Memory B cell (primary cell): ENCODE results near the gene TNNI3.
"Not testable (repeated sequence)": the region's sequence is repeated elsewhere in the genome, so short reads cannot be mapped to it uniquely, and the experiment has no call there.

Experiments
- ATAC-seq: fragments of 150-1000 bp; cut with Tn5 transposase; 2 replicates; pipeline ENCODE4 v1.10.0; 2021; ENCODE audit warnings: low read depth, mild to moderate bottlenecking, moderate library complexity
- DNase-seq, 2 donors: peaks; one replicate each; pipeline ENCODE4 v3.0.0; 2022; ENCODE audit warnings: low spot score in 2 of 2
- H3K27ac Mint-ChIP-seq: one replicate; pipeline ENCODE4 v1.8.0; 2022; ENCODE audit warnings: mild to moderate bottlenecking, moderate library complexity, mixed read lengths
- H3K27me3 Mint-ChIP-seq: one replicate; pipeline ENCODE4 v1.8.0; 2022; ENCODE audit warnings: mixed read lengths
- H3K36me3 Mint-ChIP-seq: one replicate; pipeline ENCODE4 v1.8.0; 2022; ENCODE audit warnings: mild to moderate bottlenecking, mixed read lengths
- H3K4me1 Mint-ChIP-seq: one replicate; pipeline ENCODE4 v1.8.0; 2022; ENCODE audit warnings: mixed read lengths
- H3K4me3 Mint-ChIP-seq: one replicate; pipeline ENCODE4 v1.8.0; 2022; ENCODE audit warnings: mild to moderate bottlenecking, moderate library complexity, mixed read lengths
- H3K9me3 Mint-ChIP-seq: one replicate; pipeline ENCODE4 v1.8.0; 2022; ENCODE audit warnings: mixed read lengths

TNNI3 gene

GRCh38 chr19:55116859-55117662 is 40.5 kb downstream of the TNNI3 start, which contains the start of gene PPP1R12C:
PPP1R12C (minus strand) TSS chr19:55117637; CDS start chr19:55117543, 94 bp downstream.
- Mint-ChIP-seq H3K4me1 (peaks cover 36% of the 10 kb centered on the region), H3K9me3 (peaks cover 1% of the 10 kb centered on the region), H3K27me3 (no peaks in the 10 kb centered on the region), H3K36me3 (no peaks in the 10 kb centered on the region), H3K4me3 (peak within 1 kb of the TSS; percentile 98), H3K27ac (peak within 1 kb of the TSS; percentile 90)
- DNase-seq: no peak
- peak; percentile 30 for ATAC-seq

DNA sequence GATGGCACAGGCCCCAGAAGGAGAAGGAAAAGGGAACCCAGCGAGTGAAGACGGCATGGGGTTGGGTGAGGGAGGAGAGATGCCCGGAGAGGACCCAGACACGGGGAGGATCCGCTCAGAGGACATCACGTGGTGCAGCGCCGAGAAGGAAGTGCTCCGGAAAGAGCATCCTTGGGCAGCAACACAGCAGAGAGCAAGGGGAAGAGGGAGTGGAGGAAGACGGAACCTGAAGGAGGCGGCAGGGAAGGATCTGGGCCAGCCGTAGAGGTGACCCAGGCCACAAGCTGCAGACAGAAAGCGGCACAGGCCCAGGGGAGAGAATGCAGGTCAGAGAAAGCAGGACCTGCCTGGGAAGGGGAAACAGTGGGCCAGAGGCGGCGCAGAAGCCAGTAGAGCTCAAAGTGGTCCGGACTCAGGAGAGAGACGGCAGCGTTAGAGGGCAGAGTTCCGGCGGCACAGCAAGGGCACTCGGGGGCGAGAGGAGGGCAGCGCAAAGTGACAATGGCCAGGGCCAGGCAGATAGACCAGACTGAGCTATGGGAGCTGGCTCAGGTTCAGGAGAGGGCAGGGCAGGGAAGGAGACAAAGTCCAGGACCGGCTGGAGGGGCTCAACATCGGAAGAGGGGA is 41.2 kb downstream of the TNNI3 start:
- peak overlapping the region; percentile 90 for H3K4me3 Mint-ChIP-seq
- no peaks in the 10 kb centered on the region for H3K27me3 Mint-ChIP-seq
- ATAC-seq (no peak), DNase-seq (no peak)
- peak overlapping the region; percentile 90 for H3K27ac Mint-ChIP-seq
- no peaks in the 10 kb centered on the region for H3K36me3 Mint-ChIP-seq
- H3K4me1 Mint-ChIP-seq: peaks cover 36% of the 10 kb centered on the region
- H3K9me3 Mint-ChIP-seq: peaks cover 1% of the 10 kb centered on the region

DNA sequence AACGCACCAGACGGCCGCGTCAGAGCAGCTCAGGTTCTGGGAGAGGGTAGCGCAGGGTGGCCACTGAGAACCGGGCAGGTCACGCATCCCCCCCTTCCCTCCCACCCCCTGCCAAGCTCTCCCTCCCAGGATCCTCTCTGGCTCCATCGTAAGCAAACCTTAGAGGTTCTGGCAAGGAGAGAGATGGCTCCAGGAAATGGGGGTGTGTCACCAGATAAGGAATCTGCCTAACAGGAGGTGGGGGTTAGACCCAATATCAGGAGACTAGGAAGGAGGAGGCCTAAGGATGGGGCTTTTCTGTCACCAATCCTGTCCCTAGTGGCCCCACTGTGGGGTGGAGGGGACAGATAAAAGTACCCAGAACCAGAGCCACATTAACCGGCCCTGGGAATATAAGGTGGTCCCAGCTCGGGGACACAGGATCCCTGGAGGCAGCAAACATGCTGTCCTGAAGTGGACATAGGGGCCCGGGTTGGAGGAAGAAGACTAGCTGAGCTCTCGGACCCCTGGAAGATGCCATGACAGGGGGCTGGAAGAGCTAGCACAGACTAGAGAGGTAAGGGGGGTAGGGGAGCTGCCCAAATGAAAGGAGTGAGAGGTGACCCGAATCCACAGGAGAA is 42.0 kb downstream of the TNNI3 start:
- no peaks in the 10 kb centered on the region for H3K27me3 Mint-ChIP-seq
- H3K27ac Mint-ChIP-seq: peak overlapping the region; percentile 90
- peak overlapping the region; percentile 90 for H3K4me3 Mint-ChIP-seq
- ATAC-seq: no peak
- no peak for DNase-seq
- H3K4me1 Mint-ChIP-seq: peaks cover 33% of the 10 kb centered on the region
- H3K36me3 Mint-ChIP-seq: peaks cover 3% of the 10 kb centered on the region
- peaks cover 1% of the 10 kb centered on the region for H3K9me3 Mint-ChIP-seq

DNA sequence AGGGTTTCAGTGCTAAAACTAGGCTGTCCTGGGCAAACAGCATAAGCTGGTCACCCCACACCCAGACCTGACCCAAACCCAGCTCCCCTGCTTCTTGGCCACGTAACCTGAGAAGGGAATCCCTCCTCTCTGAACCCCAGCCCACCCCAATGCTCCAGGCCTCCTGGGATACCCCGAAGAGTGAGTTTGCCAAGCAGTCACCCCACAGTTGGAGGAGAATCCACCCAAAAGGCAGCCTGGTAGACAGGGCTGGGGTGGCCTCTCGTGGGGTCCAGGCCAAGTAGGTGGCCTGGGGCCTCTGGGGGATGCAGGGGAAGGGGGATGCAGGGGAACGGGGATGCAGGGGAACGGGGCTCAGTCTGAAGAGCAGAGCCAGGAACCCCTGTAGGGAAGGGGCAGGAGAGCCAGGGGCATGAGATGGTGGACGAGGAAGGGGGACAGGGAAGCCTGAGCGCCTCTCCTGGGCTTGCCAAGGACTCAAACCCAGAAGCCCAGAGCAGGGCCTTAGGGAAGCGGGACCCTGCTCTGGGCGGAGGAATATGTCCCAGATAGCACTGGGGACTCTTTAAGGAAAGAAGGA is 42.9 kb downstream of the TNNI3 start:
- ATAC-seq: no peak

GRCh38 chr19:55113570-55114039 is 43.9 kb downstream of the TNNI3 start:
- H3K4me3 Mint-ChIP-seq: no peak overlapping the region
- no peak for DNase-seq
- H3K36me3 Mint-ChIP-seq: peaks cover 11% of the 10 kb centered on the region
- peaks cover 33% of the 10 kb centered on the region for H3K4me1 Mint-ChIP-seq
- no peaks in the 10 kb centered on the region for H3K9me3 Mint-ChIP-seq
- peak overlapping the region; percentile 71 for H3K27ac Mint-ChIP-seq
- H3K27me3 Mint-ChIP-seq: no peaks in the 10 kb centered on the region
- no peak for ATAC-seq

More for the DNA sequence above, 42.9 kb downstream of the TNNI3 start:
- no peaks in the 10 kb centered on the region for H3K27me3 Mint-ChIP-seq
- no peak overlapping the region for H3K27ac Mint-ChIP-seq
- H3K36me3 Mint-ChIP-seq: peaks cover 6% of the 10 kb centered on the region
- DNase-seq: no peak
- peaks cover 1% of the 10 kb centered on the region for H3K9me3 Mint-ChIP-seq
- peak overlapping the region; percentile 90 for H3K4me3 Mint-ChIP-seq
- peaks cover 33% of the 10 kb centered on the region for H3K4me1 Mint-ChIP-seq

GRCh38 chr19:55112777-55113569 is 44.6 kb downstream of the TNNI3 start:
- H3K4me3 Mint-ChIP-seq: no peak overlapping the region
- H3K27me3 Mint-ChIP-seq: no peaks in the 10 kb centered on the region
- H3K9me3 Mint-ChIP-seq: no peaks in the 10 kb centered on the region
- DNase-seq (no peak), ATAC-seq (no peak)
- peaks cover 13% of the 10 kb centered on the region for H3K36me3 Mint-ChIP-seq
- H3K27ac Mint-ChIP-seq: peak overlapping the region; percentile 71
- H3K4me1 Mint-ChIP-seq: peaks cover 33% of the 10 kb centered on the region

DNA sequence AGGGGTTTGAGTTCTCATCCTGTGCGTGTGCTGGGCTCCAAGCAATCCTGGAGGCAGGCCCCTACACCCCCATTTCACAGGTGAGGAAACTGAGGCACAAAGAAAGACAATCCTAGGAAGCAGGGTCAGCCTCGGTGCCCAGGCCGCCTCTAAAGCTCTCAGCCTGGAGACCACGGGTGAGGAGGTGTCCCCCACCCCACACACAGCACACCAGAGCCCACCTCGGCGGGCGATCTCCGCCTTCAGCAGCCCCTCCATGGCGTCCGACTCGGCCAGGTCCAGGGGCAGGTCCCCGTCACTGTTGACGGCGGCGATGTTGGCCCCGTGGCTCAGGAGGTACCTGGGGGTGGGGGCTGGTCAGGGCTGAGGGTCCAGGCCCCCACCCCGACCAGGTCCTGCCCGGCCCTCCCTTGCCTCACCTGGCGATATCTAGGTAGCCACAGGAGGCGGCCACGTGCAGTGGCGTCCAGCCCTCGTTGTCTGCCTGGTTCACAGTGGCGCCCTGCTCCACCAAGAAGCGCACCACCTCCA is 45.2 kb downstream of the TNNI3 start:
- Mint-ChIP-seq H3K27me3 (no peaks in the 10 kb centered on the region), H3K27ac (no peak overlapping the region), H3K4me3 (no peak overlapping the region), H3K4me1 (peaks cover 29% of the 10 kb centered on the region), H3K9me3 (no peaks in the 10 kb centered on the region), H3K36me3 (peaks cover 13% of the 10 kb centered on the region)
- no peak for ATAC-seq
- no peak for DNase-seq

DNA sequence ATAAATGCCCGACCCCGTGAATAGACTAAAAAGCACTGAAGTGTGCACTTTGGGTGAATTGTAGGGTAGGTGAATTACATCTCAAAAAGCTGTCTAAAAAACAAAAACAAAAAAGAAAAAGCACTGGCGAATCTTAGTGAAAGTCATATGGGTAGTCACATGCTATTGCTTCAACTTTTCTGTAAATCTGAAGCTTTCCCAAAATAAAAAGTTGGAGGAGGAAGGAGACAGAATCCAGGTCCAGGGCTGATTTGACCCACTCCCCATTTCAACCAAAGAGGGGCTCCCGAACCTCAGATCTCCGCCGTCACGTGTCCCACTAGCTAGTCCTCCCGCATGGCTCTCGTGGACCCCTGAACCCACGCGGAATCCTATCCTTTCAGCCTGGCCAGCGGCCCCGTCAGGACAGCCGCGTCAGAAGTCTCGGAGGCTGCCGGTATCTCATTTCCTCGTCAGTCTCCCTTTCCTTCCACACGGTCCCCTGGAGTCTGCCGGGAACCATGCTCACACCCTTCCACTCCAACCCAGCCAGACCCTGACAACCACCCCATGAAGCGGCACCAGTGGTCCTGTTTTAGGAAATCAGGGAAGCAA is 46.2 kb downstream of the TNNI3 start:
- Mint-ChIP-seq H3K27ac (no peak overlapping the region), H3K36me3 (peaks cover 19% of the 10 kb centered on the region), H3K4me1 (peaks cover 22% of the 10 kb centered on the region), H3K4me3 (no peak overlapping the region), H3K27me3 (no peaks in the 10 kb centered on the region), H3K9me3 (no peaks in the 10 kb centered on the region)
- DNase-seq: no peak
- ATAC-seq: no peak

DNA sequence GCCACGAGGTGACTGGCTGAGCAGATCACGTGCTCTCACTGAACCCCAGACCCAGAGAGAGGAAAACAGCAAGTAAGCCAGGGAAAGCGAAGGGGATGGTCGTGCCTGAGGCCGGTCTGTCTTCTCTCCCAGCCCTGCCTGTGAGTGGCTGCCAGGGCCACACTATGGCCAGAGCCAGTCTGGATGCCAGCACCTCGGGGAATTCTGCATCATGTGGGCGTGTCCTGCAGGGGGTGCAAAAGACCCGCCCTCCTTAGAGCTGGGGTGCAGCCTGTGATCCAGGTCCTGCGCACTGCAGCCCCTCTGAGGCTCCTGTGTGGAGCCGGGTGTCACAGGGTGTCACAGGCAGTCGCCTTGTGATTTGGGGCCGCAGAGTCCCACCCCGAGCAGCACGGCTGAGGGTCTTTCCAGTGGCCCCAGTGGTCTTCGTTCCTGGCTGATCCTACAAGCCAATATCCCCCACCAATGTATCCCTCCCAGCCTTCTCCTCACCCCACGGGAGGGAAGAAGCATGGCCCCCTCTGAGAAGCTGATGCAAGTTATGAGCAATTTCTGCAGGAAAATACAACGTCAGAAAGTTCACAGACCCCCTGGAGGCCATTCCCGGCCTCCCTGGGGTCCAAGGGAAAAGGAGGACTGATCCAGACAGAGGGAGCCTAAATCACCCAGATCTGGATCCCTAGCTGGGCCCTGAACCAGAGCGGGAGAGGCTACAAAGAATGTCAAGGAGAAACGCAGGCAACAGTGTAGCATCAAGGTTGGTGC is 47.8 kb downstream of the TNNI3 start:
- no peak overlapping the region for H3K4me3 Mint-ChIP-seq
- no peaks in the 10 kb centered on the region for H3K9me3 Mint-ChIP-seq
- H3K4me1 Mint-ChIP-seq: peaks cover 12% of the 10 kb centered on the region
- DNase-seq (no peak), ATAC-seq (no peak)
- H3K27ac Mint-ChIP-seq: no peak overlapping the region
- H3K27me3 Mint-ChIP-seq: no peaks in the 10 kb centered on the region
- H3K36me3 Mint-ChIP-seq: peaks cover 23% of the 10 kb centered on the region

GRCh38 chr19:55107252-55107651 is 50.3 kb downstream of the TNNI3 start:
- H3K9me3 Mint-ChIP-seq, H3K4me1 Mint-ChIP-seq, DNase-seq, ATAC-seq, H3K27me3 Mint-ChIP-seq, H3K4me3 Mint-ChIP-seq, H3K27ac Mint-ChIP-seq: not testable (repeated sequence)
- peaks cover 33% of the 10 kb centered on the region for H3K36me3 Mint-ChIP-seq

GRCh38 chr19:55106591-55106990 is 50.9 kb downstream of the TNNI3 start:
- ATAC-seq (no peak), DNase-seq (no peak)
- Mint-ChIP-seq H3K36me3 (peaks cover 37% of the 10 kb centered on the region), H3K4me3 (no peak overlapping the region), H3K27me3 (no peaks in the 10 kb centered on the region), H3K9me3 (no peaks in the 10 kb centered on the region), H3K27ac (no peak overlapping the region), H3K4me1 (peaks cover 4% of the 10 kb centered on the region)

GRCh38 chr19:55105237-55105636 is 52.3 kb downstream of the TNNI3 start:
- Mint-ChIP-seq H3K36me3 (peaks cover 36% of the 10 kb centered on the region), H3K27me3 (no peaks in the 10 kb centered on the region), H3K4me3 (no peak overlapping the region), H3K4me1 (peaks cover 4% of the 10 kb centered on the region), H3K27ac (no peak overlapping the region), H3K9me3 (no peaks in the 10 kb centered on the region)
- DNase-seq (no peak), ATAC-seq (no peak)
